Fibroblast of upper back skin (primary cell): Measurements from ENCODE around the gene TBC1D12.
A peak's percentile ranks its signal among the peaks of the same experiment; 100 is the strongest.
"Not testable (repeated sequence)": the region's sequence is repeated elsewhere in the genome, so short reads cannot be mapped to it uniquely, and the experiment has no call there.

Experiments
- DNase-seq: peaks from one replicate; pipeline ENCODE4 v3.0.0-alpha.2; 2013

Gene TBC1D12

GRCh38 chr10:94402204-94402842, at the start of gene TBC1D12:
Gene TBC1D12, plus strand, starts transcription at chr10:94402541. Its CDS starts 73 bp downstream, at chr10:94402614.
- DNase-seq, result peak; percentile 95

- no peak for DNase-seq
Measured at GRCh38 chr10:94353336-94353735, 49.0 kb upstream of the TBC1D12 start.

GRCh38 chr10:94355841-94356240, 46.5 kb upstream of the TBC1D12 start:
- DNase-seq, result no peak

- DNase-seq, result no peak
Measured at GRCh38 chr10:94357193-94357592, 45.1 kb upstream of the TBC1D12 start.

GRCh38 chr10:94358480-94358879, 43.9 kb upstream of the TBC1D12 start:
- peak; percentile 95 for DNase-seq

- no peak for DNase-seq
Measured at GRCh38 chr10:94361171-94361794, 41.1 kb upstream of the TBC1D12 start.

GRCh38 chr10:94362360-94363250, 39.7 kb upstream of the TBC1D12 start, which contains the start of gene NOC3L:
Gene NOC3L, minus strand, starts transcription at chr10:94362939. Its CDS starts 101 bp downstream, at chr10:94362838.
- peak; percentile 94 for DNase-seq

- DNase-seq, result no peak
Measured at GRCh38 chr10:94363251-94363565, 39.1 kb upstream of the TBC1D12 start.

GRCh38 chr10:94364482-94364881, 37.9 kb upstream of the TBC1D12 start:
- DNase-seq, result no peak

- DNase-seq, result no peak
Measured at GRCh38 chr10:94366382-94366781, 36.0 kb upstream of the TBC1D12 start.

GRCh38 chr10:94370501-94370900, 31.8 kb upstream of the TBC1D12 start:
- no peak for DNase-seq

GRCh38 chr10:94375374-94375773, 27.0 kb upstream of the TBC1D12 start:
- DNase-seq, result no peak

GRCh38 chr10:94376865-94377264, 25.5 kb upstream of the TBC1D12 start:
- DNase-seq, result no peak

- DNase-seq, result no peak
Measured at GRCh38 chr10:94383530-94383929, 18.8 kb upstream of the TBC1D12 start.

- DNase-seq, result not testable (repeated sequence)
Measured at GRCh38 chr10:94385733-94386132, 16.6 kb upstream of the TBC1D12 start.

GRCh38 chr10:94392117-94392516, 10.2 kb upstream of the TBC1D12 start:
- DNase-seq, result not testable (repeated sequence)

- DNase-seq, result peak; percentile 46
Measured at GRCh38 chr10:94397549-94398370, 4.6 kb upstream of the TBC1D12 start.

GRCh38 chr10:94398762-94399161, 3.6 kb upstream of the TBC1D12 start:
- no peak for DNase-seq

GRCh38 chr10:94402843-94403379, 570 bp downstream of the TBC1D12 start:
- DNase-seq, result no peak

- DNase-seq, result peak; percentile 48
Measured at GRCh38 chr10:94403380-94404213, 1.3 kb downstream of the TBC1D12 start.

- no peak for DNase-seq
Measured at GRCh38 chr10:94405406-94405805, 3.1 kb downstream of the TBC1D12 start.

GRCh38 chr10:94407668-94408067, 5.3 kb downstream of the TBC1D12 start:
- no peak for DNase-seq
